Glutamatergic neuron (in vitro differentiated cells): ENCODE measurements around the gene ATP7B. TPM values are rescaled to one million over a fixed set of nuclear protein-coding genes. Genes with fewer than 3 reads are reported as not detected.

Source experiments
- DNase-seq: peaks from one replicate; pipeline ENCODE4 v3.0.0; 2022
- H3K27ac Mint-ChIP-seq: one replicate; pipeline ENCODE4 v1.8.0; 2020; ENCODE audit warnings: mild to moderate bottlenecking, mixed read lengths, inconsistent platforms; ENCODE audit not compliant: unreplicated experiment
- H3K27me3 Mint-ChIP-seq: one replicate; pipeline ENCODE4 v1.8.0; 2020; ENCODE audit warnings: mild to moderate bottlenecking, moderate library complexity, mixed read lengths, inconsistent platforms; ENCODE audit not compliant: unreplicated experiment
- H3K36me3 Mint-ChIP-seq: one replicate; pipeline ENCODE4 v1.8.0; 2020; ENCODE audit warnings: mild to moderate bottlenecking, mixed read lengths, inconsistent platforms; ENCODE audit not compliant: unreplicated experiment
- H3K4me1 Mint-ChIP-seq: one replicate; pipeline ENCODE4 v1.8.0; 2020; ENCODE audit warnings: mild to moderate bottlenecking, low read depth, mixed read lengths, inconsistent platforms; ENCODE audit not compliant: unreplicated experiment
- H3K4me3 Mint-ChIP-seq: one replicate; pipeline ENCODE4 v1.8.0; 2020; ENCODE audit warnings: mild to moderate bottlenecking, mixed read lengths, inconsistent platforms; ENCODE audit not compliant: unreplicated experiment
- H3K9me3 Mint-ChIP-seq: one replicate; pipeline ENCODE4 v1.8.0; 2020; ENCODE audit warnings: mild to moderate bottlenecking, moderate library complexity, mixed read lengths, inconsistent platforms; ENCODE audit not compliant: unreplicated experiment
- total RNA-seq: library from RNA; stranded (reverse); fragmentation: NEBNext Ultra II Directional; extraction: Animal tissue kit (Norgen Biotek cat#: 25700); gene quantifications from one replicate; pipeline ENCODE4 v1.2.1, GENCODE V29; 2021; ENCODE audit not compliant: unreplicated experiment
- TF ChIP-seq, protein P1 (sequence below): fragments of 200-600 bp; sonication (generic); IDR thresholded peaks from one replicate; pipeline ENCODE4 v1.5.0; 2021; ENCODE audit not compliant: partially characterized antibody, unreplicated experiment

The ATP7B gene
- total RNA-seq, 1 donor from 2014 or later: 17.4 TPM

GRCh38 chr13:51935326-51936171 lies 75.7 kb downstream of the ATP7B start:
- TF ChIP-seq, protein P1, sequence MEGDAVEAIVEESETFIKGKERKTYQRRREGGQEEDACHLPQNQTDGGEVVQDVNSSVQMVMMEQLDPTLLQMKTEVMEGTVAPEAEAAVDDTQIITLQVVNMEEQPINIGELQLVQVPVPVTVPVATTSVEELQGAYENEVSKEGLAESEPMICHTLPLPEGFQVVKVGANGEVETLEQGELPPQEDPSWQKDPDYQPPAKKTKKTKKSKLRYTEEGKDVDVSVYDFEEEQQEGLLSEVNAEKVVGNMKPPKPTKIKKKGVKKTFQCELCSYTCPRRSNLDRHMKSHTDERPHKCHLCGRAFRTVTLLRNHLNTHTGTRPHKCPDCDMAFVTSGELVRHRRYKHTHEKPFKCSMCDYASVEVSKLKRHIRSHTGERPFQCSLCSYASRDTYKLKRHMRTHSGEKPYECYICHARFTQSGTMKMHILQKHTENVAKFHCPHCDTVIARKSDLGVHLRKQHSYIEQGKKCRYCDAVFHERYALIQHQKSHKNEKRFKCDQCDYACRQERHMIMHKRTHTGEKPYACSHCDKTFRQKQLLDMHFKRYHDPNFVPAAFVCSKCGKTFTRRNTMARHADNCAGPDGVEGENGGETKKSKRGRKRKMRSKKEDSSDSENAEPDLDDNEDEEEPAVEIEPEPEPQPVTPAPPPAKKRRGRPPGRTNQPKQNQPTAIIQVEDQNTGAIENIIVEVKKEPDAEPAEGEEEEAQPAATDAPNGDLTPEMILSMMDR: no peak
- H3K27ac Mint-ChIP-seq: no peak overlapping the region
- H3K36me3 Mint-ChIP-seq: no peaks in the 10 kb centered on the region
- H3K27me3 Mint-ChIP-seq: peaks cover 2% of the 10 kb centered on the region
- no peak overlapping the region for H3K4me3 Mint-ChIP-seq
- peaks cover 3% of the 10 kb centered on the region for H3K9me3 Mint-ChIP-seq
- DNase-seq: no peak
- no peaks in the 10 kb centered on the region for H3K4me1 Mint-ChIP-seq

DNA sequence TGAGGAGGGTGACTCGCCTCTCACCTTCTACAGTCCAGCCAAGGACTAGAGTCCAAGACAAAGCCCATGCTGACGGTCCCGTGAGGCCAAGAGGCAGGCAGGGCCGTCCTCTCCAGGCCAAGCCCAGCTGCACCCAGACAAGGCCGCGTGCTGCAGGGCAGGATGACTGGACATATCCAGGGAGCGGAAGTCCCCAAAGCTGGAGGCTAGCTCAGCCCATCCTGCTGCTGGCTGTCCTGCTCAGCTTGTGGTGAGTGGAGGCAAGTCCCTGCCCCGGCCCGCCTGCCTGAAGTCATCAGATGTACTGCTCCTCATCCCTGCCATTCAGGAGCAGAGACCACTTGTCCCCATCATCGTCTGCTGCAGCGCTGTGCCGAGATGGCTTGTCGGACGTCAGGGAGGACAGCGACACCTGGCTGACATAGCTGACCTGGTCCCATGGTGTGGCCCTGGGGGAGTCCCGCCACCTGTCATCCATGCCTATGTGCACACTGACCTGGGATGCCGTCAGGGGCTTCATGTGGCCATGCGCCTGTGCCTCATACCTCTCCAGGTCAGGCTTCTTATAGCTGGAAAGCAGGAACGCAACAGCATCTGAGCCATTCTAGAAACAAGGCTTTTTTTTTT lies 76.7 kb downstream of the ATP7B start:
- TF ChIP-seq, protein P1: no peak
- H3K36me3 Mint-ChIP-seq: no peaks in the 10 kb centered on the region
- no peaks in the 10 kb centered on the region for H3K4me1 Mint-ChIP-seq
- H3K27me3 Mint-ChIP-seq: peaks cover 2% of the 10 kb centered on the region
- peaks cover 3% of the 10 kb centered on the region for H3K9me3 Mint-ChIP-seq
- H3K4me3 Mint-ChIP-seq: no peak overlapping the region
- no peak for DNase-seq
- H3K27ac Mint-ChIP-seq: no peak overlapping the region

- Mint-ChIP-seq H3K36me3 (no peaks in the 10 kb centered on the region), H3K9me3 (peaks cover 3% of the 10 kb centered on the region), H3K27ac (no peak overlapping the region), H3K4me3 (no peak overlapping the region), H3K27me3 (no peaks in the 10 kb centered on the region), H3K4me1 (no peaks in the 10 kb centered on the region)
- no peak for DNase-seq
- TF ChIP-seq, protein P1: no peak
Observed at GRCh38 chr13:51933466-51934058, 77.7 kb downstream of the ATP7B start.

DNA sequence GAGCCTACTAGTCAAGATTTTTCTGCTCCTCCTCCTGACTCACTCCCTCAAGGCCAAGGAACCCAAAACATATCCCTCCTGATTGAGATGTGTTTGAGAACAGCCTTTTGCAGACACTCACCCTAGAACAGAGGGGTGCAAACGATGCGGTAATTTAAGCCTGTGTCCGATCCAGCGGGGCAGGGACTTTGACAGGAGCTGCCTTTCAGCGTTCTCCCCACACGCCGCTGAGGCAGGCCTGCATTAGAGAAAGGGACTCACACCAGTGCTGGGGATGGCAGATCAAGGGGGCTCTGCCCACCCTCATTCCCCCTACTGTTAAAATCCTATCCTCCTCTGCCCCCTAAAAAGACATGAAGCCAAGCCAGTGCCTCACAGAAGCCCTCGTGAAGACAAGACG lies 79.0 kb downstream of the ATP7B start:
- Mint-ChIP-seq H3K27ac (no peak overlapping the region), H3K9me3 (no peaks in the 10 kb centered on the region), H3K36me3 (no peaks in the 10 kb centered on the region), H3K27me3 (no peaks in the 10 kb centered on the region), H3K4me3 (no peak overlapping the region), H3K4me1 (peaks cover 4% of the 10 kb centered on the region)
- TF ChIP-seq, protein P1: no peak
- DNase-seq: no peak

GRCh38 chr13:51931606-51932005 lies 79.6 kb downstream of the ATP7B start:
- Mint-ChIP-seq H3K27me3 (no peaks in the 10 kb centered on the region), H3K9me3 (no peaks in the 10 kb centered on the region), H3K27ac (no peak overlapping the region), H3K4me3 (no peak overlapping the region), H3K4me1 (peaks cover 4% of the 10 kb centered on the region), H3K36me3 (no peaks in the 10 kb centered on the region)
- DNase-seq: no peak
- TF ChIP-seq, protein P1: no peak
